Measurements from ENCODE around the gene DAPK2.
A peak's percentile ranks its signal among the peaks of the same experiment; 100 is the strongest.

The DAPK2 gene

GRCh38 chr15:63889831-63890230 lies 156.5 kb downstream of the DAPK2 start:
- DNase-seq = no peak

GRCh38 chr15:63888823-63889222 lies 157.5 kb downstream of the DAPK2 start:
- no peak for DNase-seq

GRCh38 chr15:63888146-63888545 lies 158.1 kb downstream of the DAPK2 start:
- no peak for DNase-seq

- no peak for DNase-seq
These were observed 158.7 kb downstream of the DAPK2 start for GRCh38 chr15:63887630-63888029.

GRCh38 chr15:63884953-63885352 lies 161.3 kb downstream of the DAPK2 start:
- no peak for DNase-seq

GRCh38 chr15:63881431-63881830 lies 164.9 kb downstream of the DAPK2 start:
- DNase-seq = no peak

GRCh38 chr15:63880744-63881143 lies 165.5 kb downstream of the DAPK2 start:
- DNase-seq = no peak

- DNase-seq = no peak
These were observed 166.3 kb downstream of the DAPK2 start for GRCh38 chr15:63879995-63880394.

- no peak for DNase-seq
These were observed 167.1 kb downstream of the DAPK2 start for GRCh38 chr15:63879211-63879610.

- no peak for DNase-seq
These were observed 168.5 kb downstream of the DAPK2 start for GRCh38 chr15:63877713-63878271.

GRCh38 chr15:63876085-63876662 lies 170.1 kb downstream of the DAPK2 start:
- DNase-seq = no peak

- no peak for DNase-seq
These were observed 171.7 kb downstream of the DAPK2 start for GRCh38 chr15:63874616-63875015.

- no peak for DNase-seq
These were observed 173.3 kb downstream of the DAPK2 start for GRCh38 chr15:63872759-63873510.

GRCh38 chr15:63870487-63871209 lies 175.6 kb downstream of the DAPK2 start:
- DNase-seq = no peak

GRCh38 chr15:63870043-63870394 lies 176.3 kb downstream of the DAPK2 start:
- DNase-seq = no peak

GRCh38 chr15:63869371-63870042 lies 176.8 kb downstream of the DAPK2 start:
- no peak for DNase-seq

- DNase-seq = no peak
These were observed 182.1 kb downstream of the DAPK2 start for GRCh38 chr15:63864186-63864585.

GRCh38 chr15:63861946-63862517 lies 184.3 kb downstream of the DAPK2 start:
- DNase-seq = no peak

- DNase-seq = no peak
These were observed 185.7 kb downstream of the DAPK2 start for GRCh38 chr15:63860555-63860954.

- peak; percentile 63 for DNase-seq
These were observed 186.1 kb downstream of the DAPK2 start for GRCh38 chr15:63860155-63860554.

GRCh38 chr15:63858881-63859280 lies 187.4 kb downstream of the DAPK2 start:
- no peak for DNase-seq

- no peak for DNase-seq
These were observed 187.8 kb downstream of the DAPK2 start for GRCh38 chr15:63858448-63858847.

GRCh38 chr15:63857461-63857856 lies 188.8 kb downstream of the DAPK2 start:
- DNase-seq = no peak

All from activated T-cell treated with anti-CD3 and anti-CD28 coated beads, Interleukin-2, amount 50 U/mL, for 1 hour (primary cell).